Transverse colon (tissue), 4 donors: ENCODE results near the gene HK1. TPM values are rescaled to one million over a fixed set of nuclear protein-coding genes. Genes with fewer than 3 reads are reported as not detected.
A peak's percentile ranks its signal among the peaks of the same experiment; 100 is the strongest.

Experiments
- DNase-seq: peaks from one replicate; pipeline ENCODE4 v3.0.0-alpha.2; 2019
- H3K27ac ChIP-seq, 4 donors: fragments of 200-600 bp; sonication (generic); 2 replicates each; pipeline ENCODE4 v1.5.1; 2016 to 2018; ENCODE audit warnings: inconsistent platforms in 4 of 4
- H3K27me3 ChIP-seq: fragments of 200-600 bp; sonication (generic); 2 replicates; pipeline ENCODE4 v1.5.1; 2017; ENCODE audit warnings: inconsistent platforms
- H3K36me3 ChIP-seq, 4 donors: fragments of 200-600 bp; sonication (generic); 2 replicates each; pipeline ENCODE4 v1.5.1; 2017 to 2019; ENCODE audit warnings: inconsistent platforms in 4 of 4
- H3K4me1 ChIP-seq, 4 donors: fragments of 200-600 bp; sonication (generic); 2 replicates each; pipeline ENCODE4 v1.5.1; 2017 to 2020; ENCODE audit warnings: inconsistent platforms in 4 of 4
- H3K4me3 ChIP-seq, 4 donors: fragments of 200-600 bp; sonication (generic); 1 replicate in 1 of 4; 2 replicates in 3 of 4; pipeline versions ENCODE4 v1.5.1 to v1.6.1; 2017 to 2019; ENCODE audit warnings: inconsistent platforms in 4 of 4
- H3K9me3 ChIP-seq, 2 donors: fragments of 200-600 bp; sonication (generic); 2 replicates each; pipeline ENCODE4 v1.5.1; 2017 to 2019; ENCODE audit warnings: inconsistent platforms in 2 of 2
- CTCF ChIP-seq, 5 experiments: fragments of 200-600 bp in 3 of 5; fragments of 450-650 bp in 2 of 5; sonication (generic) in 3 of 5; IDR thresholded peaks; 1 replicate in 2 of 5; 2 replicates in 3 of 5; pipeline ENCODE4 v1.5.1; 2016 to 2017; ENCODE audit warnings: antibody characterized with exemption in 5 of 5, inconsistent platforms in 3 of 5, mild to moderate bottlenecking in 2 of 5, moderate library complexity in 1 of 5
- EP300 ChIP-seq: sonication (generic); formaldehyde crosslinking; IDR thresholded peaks from one replicate; pipeline ENCODE4 v1.6.1; 2017; ENCODE audit warnings: antibody characterized with exemption, low read depth
- POLR2A ChIP-seq: fragments of 450-650 bp; IDR thresholded peaks from one replicate; pipeline ENCODE4 v1.6.1; 2016; ENCODE audit warnings: antibody characterized with exemption, mild to moderate bottlenecking, moderate library complexity
- POLR2AphosphoS5 ChIP-seq, 3 donors: sonication (generic); formaldehyde crosslinking; IDR thresholded peaks; one replicate each; pipeline ENCODE4 v1.6.1; 2016; ENCODE audit warnings: antibody characterized with exemption in 3 of 3
- WGBS, 2 donors: methylation state at CpG; one replicate each; pipeline ENCODE4 v1.1.5; 2018; ENCODE audit warnings: low coverage in 1 of 2; 5-methylcytosine and 5-hydroxymethylcytosine counted together
- in situ Hi-C, 4 donors: fragments of 200-750 bp; cut with MboI; loops; one replicate each; pipeline versions ENCODE4 v1.15.0 to v1.15.1; 2017; ENCODE audit warnings: low sequenced_read_pairs in 3 of 4, low pct_ligation_motif_present in 1 of 4, low pct_unique_long_range_greater_than_20kb in 1 of 4
- intact Hi-C: fragments of 100-400 bp; cut with DNase I; formaldehyde crosslinking; loops from one replicate; pipeline ENCODE4 v1.15.1; 2023; ENCODE audit warnings: low total_unique reads
- total RNA-seq, 4 donors: library from RNA; depleted of rRNA; stranded (reverse); fragments of >200 nt; gene quantifications; one replicate each; pipeline ENCODE4 v1.1.0, GENCODE V29; 2016

HK1 gene
- total RNA-seq, 4 donors from 2014 or later, result 27.3 to 69.9 (median 54.0) TPM

GRCh38 chr10:69439813-69440506, 161.7 kb downstream of the HK1 start:
- intact Hi-C loops, result no loop called here
- Histone ChIP-seq H3K4me3 (no peak overlapping the region), H3K27me3 (no peaks in the 10 kb centered on the region), H3K36me3 (no peaks in the 10 kb centered on the region), H3K27ac (peak overlapping the region; percentile 84 to 86 (median 86)), H3K9me3 (no peaks in the 10 kb centered on the region), H3K4me1 (peaks cover 16 to 25% (median 22%) of the 10 kb centered on the region in 4 donors)
- 36 to 39% methylated on average over 2 to 5 of the region's 5 CpGs for WGBS, 2 donors
- in situ Hi-C loops, result no loop called here
- DNase-seq, result peak; percentile 57
- TF ChIP-seq CTCF (IDR thresholded peaks at IDR 0.05), result no peak
- TF ChIP-seq EP300, result no peak
- TF ChIP-seq POLR2A, result no peak
- no peak for TF ChIP-seq POLR2AphosphoS5 (IDR thresholded peaks at IDR 0.05)

GRCh38 chr10:69443354-69443753, 165.1 kb downstream of the HK1 start:
- 94 to 100% methylated on average over 1 of the region's 1 CpG for WGBS, 2 donors
- DNase-seq, result no peak
- Histone ChIP-seq H3K4me3 (no peak overlapping the region), H3K4me1 (peaks cover 21 to 33% (median 30%) of the 10 kb centered on the region in 4 donors), H3K27me3 (no peaks in the 10 kb centered on the region), H3K36me3 (no peaks in the 10 kb centered on the region), H3K9me3 (no peaks in the 10 kb centered on the region), H3K27ac (no peak overlapping the region)
- TF ChIP-seq POLR2A (no peak), CTCF (IDR thresholded peaks at IDR 0.05) (no peak), EP300 (no peak)
- intact Hi-C loops, result no loop called here
- in situ Hi-C loops, result no loop called here

- Histone ChIP-seq H3K36me3 (no peaks in the 10 kb centered on the region), H3K27ac (no peak overlapping the region), H3K4me3 (no peak overlapping the region), H3K4me1 (peaks cover 6 to 31% (median 30%) of the 10 kb centered on the region in 4 donors), H3K27me3 (no peaks in the 10 kb centered on the region), H3K9me3 (no peaks in the 10 kb centered on the region)
- intact Hi-C loops (no loop called here), in situ Hi-C loops (no loop called here)
- TF ChIP-seq EP300 (no peak), POLR2AphosphoS5 (IDR thresholded peaks at IDR 0.05) (no peak), POLR2A (no peak), CTCF (IDR thresholded peaks at IDR 0.05) (no peak)
- 82 to 83% methylated on average over 4 of the region's 4 CpGs for WGBS, 2 donors
- DNase-seq, result no peak
Observed at GRCh38 chr10:69445041-69445440, 166.7 kb downstream of the HK1 start.

- in situ Hi-C loops, result no loop called here
- intact Hi-C loops, result no loop called here
- Histone ChIP-seq H3K27me3 (no peaks in the 10 kb centered on the region), H3K27ac (peak overlapping the region; percentile 20 to 54 (median 46)), H3K4me1 (peaks cover 14 to 42% (median 39%) of the 10 kb centered on the region in 4 donors), H3K36me3 (no peaks in the 10 kb centered on the region), H3K4me3 (no peak overlapping the region), H3K9me3 (no peaks in the 10 kb centered on the region)
- TF ChIP-seq EP300 (no peak), CTCF (IDR thresholded peaks at IDR 0.05) (no peak), POLR2A (no peak), POLR2AphosphoS5 (IDR thresholded peaks at IDR 0.05) (no peak)
- DNase-seq, result no peak
Observed at GRCh38 chr10:69446229-69446628, 167.9 kb downstream of the HK1 start.
